Mucosa of descending colon (tissue), 3 donors: ENCODE data around the gene CXCR4. TPM values are rescaled to one million over a fixed set of nuclear protein-coding genes. Genes with fewer than 3 reads are reported as not detected.
"Not testable (repeated sequence)": the region's sequence is repeated elsewhere in the genome, so short reads cannot be mapped to it uniquely, and the experiment has no call there.

ENCODE experiments used
- ATAC-seq: fragments of 200-7000 bp; cut with Tn5 transposase; one replicate; pipeline ENCODE4 v1.9.1; 2020; ENCODE audit warnings: mild to moderate bottlenecking, moderate library complexity
- DNase-seq, 3 donors: peaks; one replicate each; pipeline ENCODE4 v3.0.0-alpha.2; 2020
- H3K36me3 ChIP-seq: fragments of 200-600 bp; one replicate; pipeline ENCODE4 v1.8.0; 2021; ENCODE audit warnings: low read depth, mild to moderate bottlenecking
- H3K4me1 ChIP-seq: fragments of 200-600 bp; one replicate; pipeline ENCODE4 v1.8.0; 2021; ENCODE audit warnings: low read depth, mild to moderate bottlenecking
- H3K4me3 ChIP-seq: fragments of 200-600 bp; one replicate; pipeline ENCODE4 v1.8.0; 2021; ENCODE audit warnings: mild to moderate bottlenecking
- H3K9me3 ChIP-seq: fragments of 200-600 bp; one replicate; pipeline ENCODE4 v1.8.0; 2021; ENCODE audit warnings: mild to moderate bottlenecking
- intact Hi-C, 2 donors: fragments of 100-400 bp; cut with DNase I in 1 of 2; cut with micrococcal nuclease in 1 of 2; formaldehyde crosslinking; loops; one replicate each; pipeline versions ENCODE4 v1.11.0 to v1.11.1; 2022; cut with DNase I, micrococcal nuclease
- total RNA-seq, 3 donors: library from RNA; stranded (reverse); fragmentation: NEBNext Ultra II Directional in 2 of 3; extraction: Animal tissue kit (Norgen Biotek cat#: 25700) in 2 of 3; gene quantifications; one replicate each; pipeline versions ENCODE4 v1.2.1 to v1.2.4, GENCODE V29; 2021 to 2023
- TF ChIP-seq, protein P1 (sequence below): fragments of 200-600 bp; IDR thresholded peaks from one replicate; pipeline ENCODE4 v1.8.0; 2022; ENCODE audit warnings: antibody characterized with exemption, mild to moderate bottlenecking
- donor health status: DM: no; HTN: no; CAD: no; lungs with moderate emphysema.
- donor health status: DM: no; HTN: no; CAD: no.
- donor health status: DM: no; HTN: yes; CAD: no.

Gene CXCR4
- total RNA-seq, 3 donors from 2014 or later = 3.6 to 12.6 (median 3.9) TPM

DNA sequence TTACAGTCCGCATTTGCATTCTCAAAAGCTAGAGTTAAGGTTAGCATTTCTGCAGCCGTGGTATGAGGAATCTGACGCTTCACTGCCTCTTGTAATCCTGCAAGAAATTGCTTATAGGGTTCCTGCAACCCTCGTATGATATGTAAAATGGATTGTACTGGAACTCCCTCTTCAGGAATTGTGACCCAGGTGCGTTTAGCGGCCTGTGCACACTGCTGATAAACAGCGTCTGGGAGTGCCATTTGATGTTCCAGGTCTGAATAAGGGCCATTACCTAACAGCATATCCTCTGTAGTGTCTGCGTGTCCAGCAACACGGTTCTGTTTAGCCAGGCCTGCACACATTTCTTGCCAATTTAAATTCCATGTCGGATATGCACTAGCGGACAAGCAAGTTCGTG is 42.5 kb downstream of the CXCR4 start:
- intact Hi-C loops = no loop called here
- no peaks in the 10 kb centered on the region for H3K9me3 ChIP-seq
- ATAC-seq (no peak), DNase-seq (no peak)
- TF ChIP-seq, protein P1, sequence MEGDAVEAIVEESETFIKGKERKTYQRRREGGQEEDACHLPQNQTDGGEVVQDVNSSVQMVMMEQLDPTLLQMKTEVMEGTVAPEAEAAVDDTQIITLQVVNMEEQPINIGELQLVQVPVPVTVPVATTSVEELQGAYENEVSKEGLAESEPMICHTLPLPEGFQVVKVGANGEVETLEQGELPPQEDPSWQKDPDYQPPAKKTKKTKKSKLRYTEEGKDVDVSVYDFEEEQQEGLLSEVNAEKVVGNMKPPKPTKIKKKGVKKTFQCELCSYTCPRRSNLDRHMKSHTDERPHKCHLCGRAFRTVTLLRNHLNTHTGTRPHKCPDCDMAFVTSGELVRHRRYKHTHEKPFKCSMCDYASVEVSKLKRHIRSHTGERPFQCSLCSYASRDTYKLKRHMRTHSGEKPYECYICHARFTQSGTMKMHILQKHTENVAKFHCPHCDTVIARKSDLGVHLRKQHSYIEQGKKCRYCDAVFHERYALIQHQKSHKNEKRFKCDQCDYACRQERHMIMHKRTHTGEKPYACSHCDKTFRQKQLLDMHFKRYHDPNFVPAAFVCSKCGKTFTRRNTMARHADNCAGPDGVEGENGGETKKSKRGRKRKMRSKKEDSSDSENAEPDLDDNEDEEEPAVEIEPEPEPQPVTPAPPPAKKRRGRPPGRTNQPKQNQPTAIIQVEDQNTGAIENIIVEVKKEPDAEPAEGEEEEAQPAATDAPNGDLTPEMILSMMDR = no peak
- H3K36me3 ChIP-seq = no peaks in the 10 kb centered on the region
- no peaks in the 10 kb centered on the region for H3K4me1 ChIP-seq
- no peak overlapping the region for H3K4me3 ChIP-seq

DNA sequence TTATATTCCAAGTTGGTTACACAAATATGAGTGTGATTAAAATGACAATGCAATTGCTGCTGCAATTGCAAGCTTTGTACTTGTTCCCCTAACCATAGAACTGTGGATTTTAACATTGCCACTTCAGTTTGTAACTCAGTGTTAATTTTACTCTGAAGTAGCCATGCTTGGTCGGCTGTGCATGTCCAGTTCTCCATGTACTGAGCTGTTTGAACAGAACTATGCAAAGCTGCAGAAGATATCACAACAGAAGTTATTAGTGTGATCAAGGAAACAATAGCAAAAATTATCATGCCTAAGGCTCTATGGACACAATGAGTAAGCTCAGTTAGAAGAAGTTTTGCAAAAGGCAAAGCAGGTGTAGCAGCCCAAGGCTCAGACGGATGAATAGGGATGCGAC is 45.3 kb downstream of the CXCR4 start:
- intact Hi-C loops = no loop called here
- DNase-seq = no peak
- TF ChIP-seq, protein P1 = no peak
- Histone ChIP-seq H3K36me3 (no peaks in the 10 kb centered on the region), H3K9me3 (no peaks in the 10 kb centered on the region), H3K4me1 (no peaks in the 10 kb centered on the region), H3K4me3 (no peak overlapping the region)
- no peak for ATAC-seq

DNA sequence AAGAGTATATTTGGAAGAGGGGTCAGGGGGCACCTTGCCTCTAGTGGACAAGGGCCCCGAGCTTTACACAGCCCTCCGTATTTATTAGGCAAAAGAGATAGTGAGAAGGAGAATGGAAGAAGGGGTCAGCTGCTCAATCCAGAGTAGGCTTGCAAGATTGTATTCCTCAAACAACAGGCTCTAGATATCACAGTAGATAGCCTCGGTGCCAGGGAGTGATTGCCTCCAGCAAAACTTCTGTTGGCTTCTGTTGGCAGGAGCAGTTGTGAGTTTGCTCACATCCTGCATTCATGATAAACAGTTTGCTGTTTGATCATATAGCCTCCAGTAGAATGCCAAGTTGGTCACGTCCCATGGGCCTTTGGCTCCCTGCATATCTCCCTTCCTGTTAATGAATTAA is 46.1 kb downstream of the CXCR4 start:
- H3K4me1 ChIP-seq, intact Hi-C loops, H3K4me3 ChIP-seq, DNase-seq, H3K9me3 ChIP-seq, ATAC-seq, H3K36me3 ChIP-seq: not testable (repeated sequence)

DNA sequence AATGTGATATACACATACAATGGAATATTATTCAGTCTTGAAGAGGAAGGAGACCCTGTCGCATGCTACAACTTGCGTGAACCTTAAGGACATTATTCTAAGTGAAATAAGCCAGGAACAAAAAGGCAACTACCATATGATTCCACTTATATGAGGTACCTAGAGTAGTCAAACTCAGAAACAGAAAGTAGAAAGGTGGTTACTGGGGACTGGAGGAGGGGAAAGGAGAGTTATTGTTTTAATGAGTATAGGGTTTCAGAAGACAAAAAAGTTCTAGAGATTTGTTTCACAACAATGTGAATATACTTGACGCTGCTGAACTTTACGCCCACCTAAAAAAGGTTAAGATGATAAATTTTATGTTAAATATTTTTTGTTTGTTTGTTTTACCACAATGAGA is 47.0 kb downstream of the CXCR4 start:
- DNase-seq (no peak), ATAC-seq (no peak)
- Histone ChIP-seq H3K9me3 (no peaks in the 10 kb centered on the region), H3K4me3 (no peak overlapping the region), H3K4me1 (no peaks in the 10 kb centered on the region), H3K36me3 (no peaks in the 10 kb centered on the region)
- TF ChIP-seq, protein P1 = no peak
- intact Hi-C loops = no loop called here

DNA sequence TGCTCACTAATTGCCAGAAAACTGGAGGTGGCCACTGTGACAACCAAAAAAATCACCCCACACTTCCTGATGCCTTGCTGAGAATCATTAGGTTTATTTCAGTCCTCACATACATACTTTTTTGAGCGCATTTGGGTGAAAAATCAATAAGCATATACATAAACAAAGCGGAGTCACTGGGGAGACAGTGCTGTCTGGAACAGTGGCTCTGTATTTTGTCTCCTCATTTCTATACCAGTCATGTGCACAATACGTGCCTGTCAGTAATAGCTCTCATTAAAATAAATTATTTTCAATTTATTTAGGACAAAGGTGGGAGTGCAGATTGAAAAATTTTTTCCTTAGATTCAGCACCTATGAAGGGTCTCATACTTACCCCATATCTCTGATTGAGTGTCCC is 48.2 kb downstream of the CXCR4 start:
- no peaks in the 10 kb centered on the region for H3K9me3 ChIP-seq
- no peak overlapping the region for H3K4me3 ChIP-seq
- TF ChIP-seq, protein P1 = no peak
- no peaks in the 10 kb centered on the region for H3K36me3 ChIP-seq
- ATAC-seq (no peak), DNase-seq (no peak)
- H3K4me1 ChIP-seq = no peaks in the 10 kb centered on the region
- intact Hi-C loops = no loop called here

DNA sequence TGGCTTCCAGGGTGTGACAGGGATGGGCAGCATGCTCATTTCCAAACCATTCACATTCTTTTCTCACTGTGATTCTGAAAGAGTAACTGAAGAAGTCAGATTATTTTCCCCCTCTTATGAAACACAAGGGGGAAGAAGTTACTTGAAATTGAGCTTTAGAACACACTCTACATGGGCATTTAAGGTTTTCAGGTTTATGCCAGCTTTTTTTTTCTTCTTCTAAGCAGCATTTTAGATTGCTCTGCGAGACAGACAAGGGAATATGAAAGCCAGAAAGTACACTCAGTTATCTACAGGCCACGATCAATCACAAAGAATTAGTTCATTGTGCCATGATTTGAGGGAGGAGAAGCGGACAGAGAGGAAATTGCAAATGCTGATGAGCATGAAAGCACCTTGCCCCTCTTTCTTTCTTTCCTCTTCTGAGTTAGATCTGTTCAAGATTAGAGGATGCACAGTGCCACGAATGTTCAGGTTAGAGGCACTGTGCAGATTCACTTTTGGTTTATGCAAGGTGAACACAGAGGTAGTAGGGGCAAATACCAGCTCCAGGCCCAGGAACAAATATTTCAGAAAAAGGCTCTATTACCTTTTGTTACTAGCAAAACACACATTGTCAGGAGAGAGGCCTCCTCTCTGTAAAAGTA is 49.2 kb downstream of the CXCR4 start:
- DNase-seq (no peak), ATAC-seq (no peak)
- H3K9me3 ChIP-seq = no peaks in the 10 kb centered on the region
- no peak overlapping the region for H3K4me3 ChIP-seq
- no peaks in the 10 kb centered on the region for H3K36me3 ChIP-seq
- intact Hi-C loops = no loop called here
- TF ChIP-seq, protein P1 = no peak
- H3K4me1 ChIP-seq = no peaks in the 10 kb centered on the region
